GM21528 (cell line): Measurements from ENCODE around the gene RRAD.
"Not testable (repeated sequence)": the region's sequence is repeated elsewhere in the genome, so short reads cannot be mapped to it uniquely, and the experiment has no call there.

ENCODE experiments used
- ATAC-seq: cut with Tn5 transposase; IDR thresholded peaks from one replicate; pipeline ENCODE4 v1.9.1; 2021; ENCODE audit warnings: mild to moderate bottlenecking, moderate library complexity; ENCODE audit not compliant: unreplicated experiment, low FRiP score

Gene RRAD

DNA sequence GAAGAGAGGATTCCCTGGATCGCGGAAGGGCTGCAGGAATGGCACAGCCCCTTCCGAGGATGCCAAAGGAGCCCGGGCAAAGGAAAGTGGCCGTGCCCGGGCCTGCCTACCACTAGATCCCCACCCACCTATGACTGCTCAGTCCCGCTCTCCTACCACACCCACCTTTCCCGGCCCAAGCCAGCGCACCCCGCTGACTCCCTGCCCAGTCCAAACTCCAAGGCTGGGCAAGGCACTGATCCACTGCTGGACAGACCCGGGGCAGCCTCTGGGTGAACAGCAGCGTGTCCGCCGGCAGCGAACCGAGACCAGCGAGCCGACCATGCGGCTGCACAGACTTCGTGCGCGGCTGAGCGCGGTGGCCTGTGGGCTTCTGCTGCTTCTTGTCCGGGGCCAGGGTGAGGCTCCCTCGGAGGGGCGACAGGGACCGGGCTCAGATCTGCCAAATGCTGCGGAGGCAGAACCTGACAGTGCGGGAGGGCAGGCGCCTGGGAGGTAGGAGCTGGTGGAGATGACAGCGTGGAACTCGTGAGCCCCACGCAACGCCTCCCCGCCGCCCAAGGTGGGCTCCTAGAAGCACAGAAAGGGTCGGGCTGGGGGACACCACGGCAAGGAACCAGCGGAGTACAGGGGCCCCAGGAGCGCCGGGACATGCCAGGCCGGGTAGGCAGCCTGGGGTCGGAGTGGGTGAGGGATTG, 10.1 kb upstream of the RRAD start, which contains the start of gene CES2:
Gene CES2, plus strand, starts transcription at position 203 of the 698 bp plus-strand sequence. Its CDS starts 120 bp downstream, at position 323.
- no peak for ATAC-seq

DNA sequence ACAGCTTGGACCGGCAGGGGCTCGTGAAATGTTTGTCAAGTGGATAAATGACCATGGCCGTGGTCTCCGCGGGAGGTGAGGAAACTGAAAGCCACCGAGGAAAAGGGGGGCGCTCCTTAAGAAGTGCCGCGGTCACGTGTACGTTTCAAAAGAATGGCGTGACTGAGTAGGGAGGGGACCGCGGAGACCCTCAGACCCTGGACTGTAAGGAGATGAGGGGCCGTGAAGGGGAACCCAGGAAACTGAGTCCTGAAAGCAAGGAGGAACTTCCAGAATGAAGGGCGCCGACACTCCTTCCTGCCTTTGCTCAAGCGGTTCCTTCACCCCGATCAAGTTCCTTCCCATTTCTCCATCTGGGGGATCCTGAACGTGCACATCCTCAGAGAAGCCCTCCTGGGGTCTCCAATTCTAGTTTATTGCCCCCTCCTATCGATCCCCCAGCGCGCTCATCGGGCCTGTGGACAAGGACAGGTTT, 9.5 kb upstream of the RRAD start:
- not testable (repeated sequence) for ATAC-seq

DNA sequence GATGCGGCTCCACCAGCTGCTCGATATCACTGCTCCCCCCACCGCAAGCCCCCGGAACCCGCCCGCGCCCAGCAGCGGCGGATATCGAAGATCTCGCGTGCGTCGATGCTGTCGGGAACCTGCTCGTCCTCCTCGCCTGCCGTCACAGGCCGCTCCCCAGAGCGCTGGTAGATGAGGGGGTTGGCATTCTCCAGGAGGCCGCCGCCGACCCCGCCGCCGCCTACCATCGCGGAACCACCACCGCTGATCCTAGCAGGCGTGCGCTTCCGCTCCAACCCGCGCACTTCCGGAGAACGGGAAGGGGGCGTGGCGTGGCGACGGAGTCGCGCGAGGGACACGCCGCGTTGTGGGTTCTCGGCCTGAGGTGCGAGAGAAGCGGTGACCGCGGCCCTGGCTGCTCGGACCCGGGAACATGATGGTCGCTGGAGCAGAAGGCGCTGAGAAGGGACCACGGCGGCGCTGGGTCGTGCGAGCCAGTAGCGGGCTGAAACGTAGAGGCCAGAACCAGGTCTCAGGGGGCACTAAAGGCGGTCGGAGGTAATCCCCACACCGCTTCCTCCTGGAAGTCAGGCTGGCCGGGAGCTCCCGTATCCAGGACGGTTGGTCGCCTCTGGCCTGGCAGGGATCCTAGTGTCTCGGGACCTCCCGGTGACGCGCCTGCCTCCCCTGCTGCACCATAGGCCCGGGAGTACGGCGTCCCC, 9.0 kb upstream of the RRAD start, which contains the start of gene CIAO2B:
Gene CIAO2B, minus strand, starts transcription at position 265 of the 701 bp plus-strand sequence. Its CDS starts 38 bp downstream, at position 227.
- peak; percentile 64 for ATAC-seq

DNA sequence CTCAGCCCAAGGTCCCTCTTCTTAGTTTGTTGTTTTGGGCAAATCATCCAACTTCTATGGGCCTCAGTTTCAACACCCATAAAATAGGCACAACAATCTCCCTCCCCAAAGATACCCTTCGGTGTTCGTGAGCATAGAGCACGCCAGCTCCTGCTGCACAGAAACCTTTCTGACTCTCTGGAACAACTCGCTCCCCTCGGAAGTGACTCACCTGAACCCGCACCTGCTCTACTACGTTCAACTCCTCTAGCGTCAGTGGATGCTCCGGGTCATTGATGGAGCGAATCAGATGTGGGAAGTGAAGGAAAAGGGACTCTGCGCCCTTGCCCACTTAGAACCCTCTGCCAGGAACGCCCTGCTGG, 8.4 kb upstream of the RRAD start:
- peak; percentile 19 for ATAC-seq

DNA sequence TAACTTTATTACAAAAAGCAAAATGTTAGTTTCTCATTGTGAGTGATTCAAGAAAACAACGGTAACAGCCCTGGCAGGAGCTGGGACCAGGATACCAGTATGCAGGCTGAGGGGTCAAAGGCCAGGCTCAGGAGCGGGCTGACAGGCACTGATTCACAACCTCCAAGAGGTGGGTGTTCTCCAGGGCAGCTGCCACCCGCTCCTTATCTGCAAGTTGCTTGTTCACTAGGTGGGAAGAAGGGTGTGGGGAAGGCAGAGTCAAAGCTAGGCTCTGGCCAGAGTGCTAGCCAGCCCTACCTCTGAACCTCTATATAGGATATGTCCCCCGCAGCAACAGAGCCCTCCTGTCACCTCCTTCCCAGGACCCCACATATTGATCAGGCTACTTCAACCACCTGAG, 6.7 kb upstream of the RRAD start:
- ATAC-seq = no peak

DNA sequence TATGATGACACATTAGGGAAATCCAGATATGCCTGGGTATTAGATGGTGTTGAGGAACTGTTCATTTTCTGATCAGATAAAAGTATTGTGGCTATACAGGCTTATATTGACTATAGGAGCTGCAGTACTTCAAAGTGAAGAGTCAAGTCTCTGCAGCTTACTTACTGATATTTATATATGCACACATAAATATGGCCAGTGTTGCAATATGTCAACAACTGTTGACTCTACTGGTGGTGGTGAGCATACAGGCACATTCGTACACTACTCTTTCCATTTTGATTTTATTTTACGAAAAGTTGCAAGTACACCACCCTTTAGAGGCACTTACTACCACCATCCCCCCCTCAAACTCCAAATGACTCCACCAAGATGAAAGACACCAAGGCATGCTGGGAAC, 6.3 kb upstream of the RRAD start:
- ATAC-seq = no peak

DNA sequence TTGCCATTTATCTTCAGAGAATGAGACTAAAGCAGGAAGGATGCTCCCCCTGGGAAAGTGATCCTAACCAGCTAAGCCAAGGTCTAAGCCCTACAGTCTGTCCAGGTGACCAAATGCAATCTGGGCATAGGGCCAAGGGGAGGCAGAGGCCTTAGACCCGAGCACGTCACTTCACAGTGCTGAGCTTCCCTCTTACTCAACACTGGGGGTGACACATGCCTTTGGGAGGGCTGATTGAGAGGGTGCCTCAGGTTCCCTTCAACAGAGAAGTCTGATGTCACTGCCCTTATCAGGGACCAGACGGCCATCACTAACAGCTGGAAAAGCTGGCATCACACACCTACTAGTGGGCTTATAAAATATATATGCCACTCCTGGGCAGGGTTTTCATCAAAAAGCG, 4.9 kb upstream of the RRAD start:
- ATAC-seq = no peak

DNA sequence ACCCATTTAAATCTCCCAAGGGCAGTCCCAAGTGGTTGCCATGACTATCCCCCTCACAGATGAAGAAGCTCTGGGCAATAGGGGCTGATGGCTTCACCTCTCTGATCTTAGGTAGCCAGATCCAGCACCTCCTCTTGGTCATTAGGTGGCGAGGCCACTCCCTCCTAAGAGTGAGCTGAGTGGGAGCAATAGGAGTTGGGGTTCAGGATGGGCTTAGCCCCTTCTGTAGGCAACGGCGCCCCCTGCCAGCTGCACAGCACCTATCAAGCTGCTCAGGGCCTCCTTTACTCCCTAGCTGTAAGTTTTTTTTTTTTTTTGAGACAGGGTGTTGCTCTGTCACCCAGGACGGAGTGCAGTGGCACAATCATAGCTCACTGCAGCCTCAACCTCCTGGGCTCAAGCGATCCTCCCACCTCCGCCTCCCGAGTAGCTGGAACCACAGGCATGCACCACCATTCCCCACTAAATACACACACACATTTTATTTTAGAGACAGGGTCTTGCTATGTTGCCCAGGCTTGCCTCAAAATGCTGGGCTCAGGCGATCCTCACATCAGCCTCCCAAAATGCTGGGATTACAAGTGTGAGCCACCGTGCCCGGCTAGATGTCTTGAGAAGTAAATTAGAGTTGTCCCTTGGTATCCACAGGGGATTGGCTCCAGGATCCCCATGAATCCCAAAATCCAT, 3.5 kb upstream of the RRAD start:
- ATAC-seq = no peak

DNA sequence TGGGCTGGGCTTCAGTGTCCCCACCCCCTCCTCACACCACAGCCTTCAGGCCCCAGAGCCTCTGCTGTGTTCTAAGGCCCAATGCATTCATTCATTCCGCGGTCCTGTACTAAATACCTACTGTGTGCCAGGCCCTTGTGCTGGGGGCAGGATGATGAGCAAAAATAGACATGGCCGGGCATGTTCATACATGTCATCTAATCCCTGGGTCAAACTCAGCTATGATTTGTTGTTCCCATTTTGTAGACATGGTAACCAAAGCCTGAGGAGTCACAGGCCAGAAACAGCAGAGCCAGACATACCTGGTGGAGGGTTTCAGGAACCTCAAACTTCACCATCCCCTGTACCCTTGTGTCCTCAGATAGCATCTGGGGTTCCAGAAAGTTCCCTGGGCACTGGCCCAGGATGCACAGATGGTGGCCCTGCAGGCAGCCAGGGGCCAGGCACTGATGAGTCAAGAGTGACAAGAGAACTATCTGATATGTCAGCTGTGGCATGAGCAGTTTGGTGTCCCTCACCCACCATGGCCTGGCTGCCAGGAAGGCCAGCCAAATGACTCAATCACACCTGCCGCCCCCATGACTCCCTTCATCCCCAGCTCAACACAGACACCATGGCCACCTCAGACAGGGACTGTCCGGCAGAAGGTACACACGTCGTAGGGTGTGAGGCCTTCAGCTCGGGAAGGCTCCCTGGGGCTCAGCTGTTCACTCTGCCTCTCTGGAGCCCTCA, 2.7 kb upstream of the RRAD start:
- ATAC-seq = no peak

DNA sequence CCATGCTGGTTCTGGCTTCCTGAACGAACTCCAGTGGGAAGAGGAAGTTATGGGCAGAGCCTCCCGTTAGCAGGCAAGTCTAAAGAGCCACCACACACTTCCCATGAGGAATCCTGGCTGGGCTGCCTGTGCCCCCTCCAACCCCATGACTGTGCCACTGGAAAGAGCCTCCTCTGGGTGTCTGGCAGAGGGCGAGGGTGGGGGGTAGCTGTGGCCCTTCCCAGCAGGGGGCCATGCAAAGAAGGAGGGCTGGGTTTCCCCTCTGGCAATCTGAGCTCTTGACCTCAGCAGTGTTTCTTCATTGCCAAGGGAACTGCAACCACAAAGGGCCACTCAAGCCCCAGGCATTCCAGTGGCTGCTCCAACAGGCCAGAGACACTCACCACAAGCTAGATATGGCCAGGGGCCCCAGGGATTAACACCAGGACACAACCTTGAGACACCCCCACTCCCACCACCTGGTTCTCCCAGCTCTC, 1.7 kb upstream of the RRAD start:
- no peak for ATAC-seq

DNA sequence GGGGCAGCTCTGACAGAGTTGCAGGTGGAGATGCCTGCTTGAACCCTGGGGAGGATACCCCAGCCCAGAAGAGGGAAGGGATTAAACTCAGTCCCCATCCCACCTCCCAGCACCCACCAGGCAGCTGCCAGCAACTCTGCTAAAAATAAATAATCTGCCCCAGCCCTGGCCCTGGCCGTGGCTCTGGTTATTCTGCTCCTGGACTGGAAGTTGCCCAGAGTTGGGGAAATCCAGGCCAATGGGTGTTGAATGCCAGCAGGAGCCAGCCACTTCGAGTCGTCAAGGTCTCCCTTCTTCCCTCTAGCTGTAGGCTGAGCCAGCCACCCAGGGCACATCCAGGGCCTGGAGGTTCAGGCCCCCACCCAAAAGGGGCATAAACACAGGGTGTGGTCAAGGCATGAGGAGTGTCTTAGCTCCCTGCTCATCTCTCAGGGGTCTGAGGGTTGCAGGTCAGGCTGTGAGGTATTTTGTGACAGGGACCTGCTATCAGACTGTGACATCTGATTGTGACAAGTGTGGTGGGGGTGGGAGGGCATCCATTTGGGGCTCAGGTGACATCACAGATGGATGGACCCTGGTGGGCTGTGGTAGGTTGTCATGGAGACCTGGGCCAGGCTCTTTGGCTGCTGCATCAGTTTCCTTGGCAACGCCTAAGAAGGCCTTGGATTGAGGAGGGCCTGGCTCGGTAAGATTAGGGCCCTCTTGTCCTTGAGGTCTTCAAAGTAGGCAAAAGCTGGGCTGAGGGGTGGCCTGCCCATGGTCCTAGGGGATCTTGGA, 1.0 kb upstream of the RRAD start:
- ATAC-seq = no peak

DNA sequence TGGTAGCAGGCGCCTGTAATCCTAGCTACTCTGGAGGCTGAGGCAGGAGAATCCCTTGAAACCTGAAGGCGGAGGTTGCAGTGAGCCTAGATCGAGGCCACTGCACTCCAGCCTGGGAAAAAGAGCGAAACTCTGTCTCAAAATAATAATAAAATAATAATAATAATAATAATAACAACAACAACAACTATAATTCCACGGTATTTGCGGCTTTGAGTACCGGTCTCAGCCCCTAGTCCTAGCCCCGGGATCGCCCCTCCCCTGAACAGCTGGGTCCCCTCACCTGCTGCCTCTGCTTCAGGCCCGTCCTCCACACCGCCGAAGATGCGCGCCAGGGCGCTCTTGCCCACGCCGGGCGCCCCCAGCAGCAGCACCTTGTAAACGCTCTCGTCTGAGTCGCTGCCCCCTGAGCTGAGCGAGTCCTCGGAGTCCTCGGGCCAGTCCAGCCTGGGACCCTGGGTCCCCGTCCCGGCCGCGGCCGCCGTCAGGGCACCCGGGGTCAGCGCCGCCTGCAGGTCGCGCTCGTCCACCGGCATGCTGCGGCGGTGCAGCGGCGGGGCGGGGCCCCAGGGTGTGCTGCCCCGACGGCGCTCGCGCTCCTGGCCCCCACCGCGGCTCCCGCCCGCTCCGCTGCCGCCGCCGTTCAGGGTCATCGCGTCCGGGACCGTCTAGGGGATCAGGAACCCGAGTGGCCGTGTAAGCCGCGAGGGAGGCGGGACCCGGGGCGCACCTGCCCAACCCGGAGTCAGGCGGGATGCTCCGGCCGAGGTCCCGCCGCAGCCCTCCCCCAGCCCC, 611 bp downstream of the RRAD start:
- no peak for ATAC-seq

DNA sequence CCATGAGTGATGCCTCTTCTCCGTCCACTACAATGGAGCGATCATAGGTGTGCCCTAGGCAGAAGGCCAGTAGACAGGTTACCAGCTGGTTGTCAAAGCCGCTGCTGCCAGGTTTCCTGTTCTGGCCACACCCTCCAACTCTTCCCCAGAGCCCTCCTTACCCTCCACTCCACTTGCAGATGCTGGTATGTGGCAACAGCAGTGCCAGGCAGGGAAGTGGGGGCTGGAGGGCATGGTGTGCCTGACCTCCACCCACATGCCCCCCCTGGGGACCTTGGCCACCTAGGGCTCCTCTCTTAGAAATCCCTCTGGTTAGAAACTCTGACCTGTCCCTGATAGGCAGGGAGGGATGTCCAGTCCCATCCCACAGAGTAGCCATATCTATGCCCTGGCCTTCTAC, 1.5 kb downstream of the RRAD start:
- ATAC-seq = no peak

DNA sequence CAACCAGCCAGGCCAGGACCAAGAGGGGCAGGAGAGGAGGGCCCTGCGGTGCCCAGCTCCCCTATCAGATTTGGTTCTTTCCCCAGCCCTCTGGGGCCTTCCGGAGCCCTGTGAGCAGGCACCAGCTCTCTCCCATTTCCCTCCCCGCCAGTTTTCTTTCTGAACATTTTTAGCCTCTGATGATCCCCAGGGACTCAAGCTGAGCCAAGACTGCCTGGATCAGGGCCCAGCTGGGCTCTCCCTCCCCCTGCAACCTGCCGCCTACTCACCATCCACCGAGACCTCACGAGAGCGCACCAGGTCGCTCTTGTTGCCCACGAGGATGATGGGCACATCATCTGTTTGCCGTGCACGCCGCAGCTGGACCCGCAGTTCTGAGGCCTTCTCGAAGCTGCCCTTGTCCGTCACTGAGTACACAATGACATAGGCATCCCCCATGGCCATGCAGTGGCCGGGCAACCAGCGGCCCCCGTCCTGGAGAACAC, 2.0 kb downstream of the RRAD start:
- ATAC-seq = no peak

DNA sequence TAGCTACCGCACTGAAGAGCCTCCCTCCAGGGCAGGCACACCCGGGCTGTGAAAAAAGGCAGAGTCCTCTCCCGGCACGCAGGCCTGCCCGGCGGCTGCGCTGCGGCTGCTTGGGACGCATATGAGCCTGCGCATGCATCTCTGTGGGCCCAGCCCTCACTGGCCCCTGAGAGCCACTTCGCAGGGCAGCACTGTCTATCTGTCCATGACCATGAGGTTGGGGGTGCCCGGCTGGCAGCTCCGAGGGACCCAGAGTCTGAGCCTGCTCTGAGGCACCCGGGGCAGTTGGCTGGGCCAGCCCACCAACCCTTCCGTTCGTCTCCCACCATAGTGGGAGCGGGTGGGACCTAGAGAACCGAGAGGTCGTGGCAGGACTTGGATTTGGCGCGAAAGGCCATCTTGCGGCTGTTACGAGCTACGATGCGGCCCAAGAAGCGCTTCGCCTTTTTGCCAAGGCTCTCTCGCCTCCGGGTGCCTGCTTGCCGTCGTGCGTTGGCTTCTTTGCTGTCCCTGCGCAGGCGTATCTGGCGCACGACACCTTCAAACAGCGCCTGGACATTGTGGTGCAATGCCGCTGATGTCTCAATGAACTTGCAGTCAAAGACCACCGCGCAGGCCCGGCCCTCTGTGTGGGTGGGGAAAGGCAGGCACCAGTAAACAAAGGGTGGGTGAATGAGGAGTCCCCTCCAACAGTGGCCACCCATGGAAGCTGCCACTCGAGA, 3.4 kb downstream of the RRAD start:
- ATAC-seq = no peak

DNA sequence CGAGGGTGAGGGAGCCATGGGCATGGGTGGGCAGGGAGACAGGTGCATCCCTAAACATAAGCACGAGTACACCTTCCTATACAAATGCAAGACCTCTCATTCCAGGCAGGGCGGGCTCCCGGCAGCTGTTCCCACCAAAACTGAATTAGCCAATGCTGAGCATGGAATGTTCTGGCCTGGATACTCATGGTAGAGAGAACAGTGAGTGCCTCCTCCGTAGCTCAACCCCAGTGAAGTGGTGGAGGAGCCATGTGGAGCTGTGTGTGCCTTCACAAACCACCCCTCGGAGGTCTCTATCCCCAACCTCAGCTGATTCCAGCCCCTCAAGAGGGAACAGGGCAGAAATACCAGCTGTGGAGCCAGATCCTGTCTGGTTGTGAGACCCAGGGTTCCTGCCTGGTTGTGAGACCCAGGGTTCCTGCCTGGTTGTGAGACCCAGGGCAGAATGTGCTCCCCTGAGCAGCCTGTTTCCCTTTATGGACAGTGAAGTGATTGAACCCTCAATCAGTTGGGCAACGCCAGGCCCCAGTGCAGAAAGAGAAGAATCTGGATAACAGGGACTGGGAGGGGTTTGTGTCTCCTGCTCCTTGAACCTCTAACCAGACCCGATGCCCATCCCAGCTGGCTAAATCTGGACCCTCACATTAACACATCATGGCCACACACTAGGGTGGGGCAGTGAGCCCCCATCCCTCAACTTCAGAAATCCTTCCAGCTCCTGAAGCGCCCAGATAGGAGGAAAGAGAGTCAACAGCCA, 4.2 kb downstream of the RRAD start:
- ATAC-seq = no peak

DNA sequence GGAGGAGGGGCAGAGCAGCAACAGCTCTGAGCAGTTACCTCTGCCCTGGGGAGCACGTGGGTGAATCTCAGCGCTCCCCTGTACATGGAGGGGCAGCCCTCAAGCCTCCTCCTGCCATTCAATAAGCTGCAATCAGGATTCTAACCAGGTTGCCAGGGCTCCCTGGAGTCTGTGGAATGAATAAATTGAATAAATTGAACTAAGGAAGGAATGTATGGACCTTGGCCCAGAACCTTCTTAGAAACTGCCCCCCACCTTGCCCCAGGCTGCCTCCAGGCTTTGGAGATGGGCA, 5.1 kb downstream of the RRAD start:
- ATAC-seq = no peak
